Measurements from ENCODE around the gene IP6K2.

IP6K2 gene

GRCh38 chr3:48707157-48707556 lies 9.9 kb downstream of the IP6K2 start:
- no peak for DNase-seq (ENCODE audit: extremely low read depth, low read depth)
- no peak for TF ChIP-seq CTCF (IDR thresholded peaks at IDR 0.05; ENCODE audit: low read depth, low read length, missing control alignments)

GRCh38 chr3:48702320-48702920 lies 14.6 kb downstream of the IP6K2 start:
- H3K4me3 ChIP-seq (replicated peaks; ENCODE audit: low read depth, low read length) = no peak overlapping the region
- TF ChIP-seq CTCF (IDR thresholded peaks at IDR 0.05; ENCODE audit: low read depth, low read length, missing control alignments) = no peak
- no peak for DNase-seq (ENCODE audit: extremely low read depth, low read depth)

More at GRCh38 chr3:48707157-48707556, 9.9 kb downstream of the IP6K2 start:
- no peak overlapping the region for H3K4me3 ChIP-seq (replicated peaks; ENCODE audit: low read depth, low read length)

- DNase-seq (ENCODE audit: extremely low read depth, low read depth) = no peak
- no peak for TF ChIP-seq CTCF (IDR thresholded peaks at IDR 0.05; ENCODE audit: low read depth, low read length, missing control alignments)
These were observed 16.2 kb downstream of the IP6K2 start for GRCh38 chr3:48700731-48701405.

GRCh38 chr3:48698891-48699290 lies 18.1 kb downstream of the IP6K2 start:
- no peak for TF ChIP-seq CTCF (IDR thresholded peaks at IDR 0.05; ENCODE audit: low read depth, low read length, missing control alignments)
- no peak overlapping the region for H3K4me3 ChIP-seq (replicated peaks; ENCODE audit: low read depth, low read length)
- DNase-seq (ENCODE audit: extremely low read depth, low read depth) = no peak

More at GRCh38 chr3:48700731-48701405, 16.2 kb downstream of the IP6K2 start:
- H3K4me3 ChIP-seq (replicated peaks; ENCODE audit: low read depth, low read length) = no peak overlapping the region

GRCh38 chr3:48697952-48698351 lies 19.1 kb downstream of the IP6K2 start:
- no peak for TF ChIP-seq CTCF (IDR thresholded peaks at IDR 0.05; ENCODE audit: low read depth, low read length, missing control alignments)
- no peak overlapping the region for H3K4me3 ChIP-seq (replicated peaks; ENCODE audit: low read depth, low read length)
- DNase-seq (ENCODE audit: extremely low read depth, low read depth) = no peak

- no peak for DNase-seq (ENCODE audit: extremely low read depth, low read depth)
- H3K4me3 ChIP-seq (replicated peaks; ENCODE audit: low read depth, low read length) = no peak overlapping the region
- no peak for TF ChIP-seq CTCF (IDR thresholded peaks at IDR 0.05; ENCODE audit: low read depth, low read length, missing control alignments)
These were observed 20.4 kb downstream of the IP6K2 start for GRCh38 chr3:48696601-48697000.
